Measurements from ENCODE around the gene CFAP46.

DNA sequence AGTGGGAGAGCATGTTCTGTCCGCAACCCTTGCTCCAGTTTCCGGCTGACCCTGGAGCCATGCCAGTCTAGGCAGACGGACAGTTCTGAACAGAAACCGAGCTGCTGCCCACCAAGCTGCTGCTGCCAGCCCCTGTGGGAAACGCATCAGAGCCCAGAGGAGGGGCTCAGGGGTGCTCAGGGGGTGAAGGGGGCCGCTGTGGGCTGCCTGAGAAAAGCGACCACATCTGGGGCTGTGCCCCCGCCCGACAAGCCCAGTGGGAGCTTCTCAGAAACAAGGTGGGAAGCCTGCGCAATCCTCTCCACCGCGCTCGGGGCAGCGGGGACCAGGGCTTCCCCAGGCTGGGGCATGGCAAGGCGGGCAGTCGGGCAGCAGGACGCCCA, 38.8 kb upstream of the CFAP46 start:
- TF ChIP-seq, protein P1, sequence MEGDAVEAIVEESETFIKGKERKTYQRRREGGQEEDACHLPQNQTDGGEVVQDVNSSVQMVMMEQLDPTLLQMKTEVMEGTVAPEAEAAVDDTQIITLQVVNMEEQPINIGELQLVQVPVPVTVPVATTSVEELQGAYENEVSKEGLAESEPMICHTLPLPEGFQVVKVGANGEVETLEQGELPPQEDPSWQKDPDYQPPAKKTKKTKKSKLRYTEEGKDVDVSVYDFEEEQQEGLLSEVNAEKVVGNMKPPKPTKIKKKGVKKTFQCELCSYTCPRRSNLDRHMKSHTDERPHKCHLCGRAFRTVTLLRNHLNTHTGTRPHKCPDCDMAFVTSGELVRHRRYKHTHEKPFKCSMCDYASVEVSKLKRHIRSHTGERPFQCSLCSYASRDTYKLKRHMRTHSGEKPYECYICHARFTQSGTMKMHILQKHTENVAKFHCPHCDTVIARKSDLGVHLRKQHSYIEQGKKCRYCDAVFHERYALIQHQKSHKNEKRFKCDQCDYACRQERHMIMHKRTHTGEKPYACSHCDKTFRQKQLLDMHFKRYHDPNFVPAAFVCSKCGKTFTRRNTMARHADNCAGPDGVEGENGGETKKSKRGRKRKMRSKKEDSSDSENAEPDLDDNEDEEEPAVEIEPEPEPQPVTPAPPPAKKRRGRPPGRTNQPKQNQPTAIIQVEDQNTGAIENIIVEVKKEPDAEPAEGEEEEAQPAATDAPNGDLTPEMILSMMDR (IDR thresholded peaks at IDR 0.05 in 8 of 11, conservative IDR thresholded peaks at IDR 0.05 in 3 of 11) = no peak
- TF ChIP-seq POLR2A (IDR thresholded peaks at IDR 0.05) (no peak), POLR2AphosphoS5 (IDR thresholded peaks at IDR 0.05) (peak in 1 of 3 donors; percentile 35)

Data from spleen (tissue), 7 donors.